GM20431 (cell line): ENCODE measurements around the gene LENG8.
"Not testable (repeated sequence)": the region's sequence is repeated elsewhere in the genome, so short reads cannot be mapped to it uniquely, and the experiment has no call there.

ENCODE experiments used
- in situ Hi-C: fragments of 300-500 bp; cut with MseI, MboI; formaldehyde crosslinking; loops from one replicate; pipeline ENCODE4 v1.15.0; 2020; ENCODE audit warnings: low sequenced_read_pairs; ENCODE audit not compliant: unreplicated experiment

The LENG8 gene

GRCh38 chr19:54507038-54507717 lies 58.2 kb downstream of the LENG8 start:
- in situ Hi-C loops = not testable (repeated sequence)

- in situ Hi-C loops = no loop called here
Observed at GRCh38 chr19:54507824-54508223, 58.8 kb downstream of the LENG8 start.

GRCh38 chr19:54508487-54508886 lies 59.5 kb downstream of the LENG8 start:
- in situ Hi-C loops = not testable (repeated sequence)

GRCh38 chr19:54509200-54509940 lies 60.4 kb downstream of the LENG8 start:
- in situ Hi-C loops = not testable (repeated sequence)
